ELF-1 (cell line): ENCODE data around the gene VWA8.
A peak's percentile ranks its signal among the peaks of the same experiment; 100 is the strongest.
"Not testable (repeated sequence)": the region's sequence is repeated elsewhere in the genome, so short reads cannot be mapped to it uniquely, and the experiment has no call there.

Experiments used
- DNase-seq: peaks from one replicate; pipeline ENCODE4 v3.0.0-alpha.2; 2016; ENCODE audit warnings: low read depth, low spot score

Gene VWA8

DNA sequence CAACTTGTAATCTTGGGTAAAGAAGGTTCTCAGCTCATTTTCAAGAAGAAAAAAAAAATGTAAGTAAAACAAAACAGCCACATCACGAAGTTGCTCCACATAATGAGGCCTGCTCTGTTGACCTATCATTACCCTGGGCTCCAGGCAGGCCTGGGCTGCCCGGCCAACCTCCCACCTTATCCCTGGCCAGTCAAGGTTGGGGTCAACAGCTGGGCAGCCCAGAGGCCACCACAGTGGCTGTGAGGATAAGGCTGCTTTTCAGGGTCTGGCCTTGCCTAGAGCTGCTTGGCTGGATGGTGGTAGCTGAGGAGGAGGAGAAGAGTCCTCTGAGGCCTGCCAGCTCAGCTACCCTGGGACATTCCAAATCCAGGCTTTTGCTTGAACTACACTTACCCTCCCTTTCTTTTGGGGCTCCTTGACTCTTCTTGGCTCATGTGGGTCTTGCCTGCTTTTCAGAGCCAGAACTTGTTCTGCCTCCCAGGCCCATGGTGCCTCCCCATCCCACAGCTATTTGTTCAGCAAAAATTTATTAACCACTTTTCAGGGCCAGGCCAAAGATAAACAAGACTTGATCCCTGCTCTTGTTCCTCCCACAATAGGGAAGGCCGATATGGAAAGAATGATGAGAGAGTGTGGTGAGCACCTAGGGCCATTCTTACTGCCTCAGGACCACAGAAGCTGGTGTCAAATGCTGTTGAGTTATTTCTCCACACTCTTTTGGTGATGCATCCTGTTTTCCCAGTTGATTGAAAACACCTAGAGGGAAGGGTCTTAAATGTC lies 401.9 kb downstream of the VWA8 start:
- DNase-seq = no peak

DNA sequence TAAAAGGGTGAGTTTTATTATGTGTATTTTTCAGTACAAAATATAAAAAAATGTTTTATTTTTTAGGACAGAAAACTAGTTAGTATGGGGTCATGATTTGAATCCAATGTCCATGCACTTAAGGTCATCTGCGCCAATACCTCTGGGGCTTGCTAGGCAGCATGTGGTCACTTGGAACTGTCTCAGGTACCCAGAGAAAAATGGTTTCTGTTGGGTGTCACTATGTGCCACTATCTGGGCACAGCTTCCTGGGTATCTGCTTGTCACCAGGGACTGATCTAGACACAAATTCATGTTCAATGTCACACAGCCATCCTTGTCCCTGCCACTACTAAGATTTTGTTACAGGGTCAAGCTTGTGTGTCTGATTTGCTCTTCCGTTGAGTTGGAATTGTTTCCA lies 403.2 kb downstream of the VWA8 start:
- no peak for DNase-seq

DNA sequence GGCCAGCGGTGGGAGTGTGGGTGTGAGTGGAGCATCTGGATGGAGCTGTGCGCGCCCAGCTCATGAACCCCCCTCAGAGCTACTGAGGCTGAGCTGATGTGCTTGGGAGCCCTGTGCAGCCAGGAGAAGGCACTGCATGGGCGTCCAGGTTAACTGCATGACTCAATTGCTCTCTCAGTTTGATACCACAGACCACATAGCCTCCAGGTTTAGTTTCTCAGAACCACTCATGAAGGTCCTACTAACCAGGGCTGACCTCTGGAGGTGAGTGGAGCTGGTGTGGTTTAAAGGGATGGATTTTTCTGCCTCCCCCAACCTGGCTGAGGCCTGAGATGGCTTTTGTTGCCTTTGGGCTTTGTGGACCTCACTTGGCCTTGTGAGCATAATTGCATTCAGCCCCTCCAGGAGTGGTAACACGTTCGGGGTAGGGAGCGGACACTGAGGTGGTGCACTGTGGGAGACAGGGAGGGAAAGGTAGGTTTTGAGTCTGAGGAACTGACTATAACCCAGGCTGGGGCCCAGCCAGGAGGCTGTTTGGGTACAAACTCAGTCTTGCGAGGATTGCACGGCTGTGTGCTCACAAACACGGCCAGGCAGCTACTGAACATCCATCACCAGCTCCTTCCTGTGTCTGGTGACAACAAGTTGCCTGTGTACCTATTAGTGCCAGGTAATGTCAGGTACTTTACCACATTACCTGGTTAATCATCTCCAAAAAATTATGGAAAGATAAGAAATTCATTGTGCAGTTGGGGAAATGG lies 406.1 kb downstream of the VWA8 start:
- DNase-seq = no peak

DNA sequence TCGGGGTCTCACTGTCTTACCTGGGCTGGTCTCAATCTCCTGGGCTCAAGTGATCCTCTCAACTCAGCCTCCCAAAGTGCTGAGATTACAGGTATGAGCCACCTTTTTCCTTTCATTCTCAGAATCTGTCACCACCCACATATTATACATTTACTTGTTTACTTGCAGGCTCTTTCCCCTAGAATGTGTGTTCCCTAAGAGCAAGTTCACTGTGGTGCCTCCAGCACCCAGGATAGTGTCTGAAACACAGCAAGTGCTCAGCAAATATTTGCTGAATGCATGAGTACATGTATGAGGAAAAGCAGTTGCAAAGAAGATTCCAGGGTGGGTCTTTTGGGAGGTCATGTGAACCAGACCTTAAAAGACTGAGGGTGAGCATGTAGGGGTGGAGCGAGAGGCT lies 406.7 kb downstream of the VWA8 start:
- no peak for DNase-seq

DNA sequence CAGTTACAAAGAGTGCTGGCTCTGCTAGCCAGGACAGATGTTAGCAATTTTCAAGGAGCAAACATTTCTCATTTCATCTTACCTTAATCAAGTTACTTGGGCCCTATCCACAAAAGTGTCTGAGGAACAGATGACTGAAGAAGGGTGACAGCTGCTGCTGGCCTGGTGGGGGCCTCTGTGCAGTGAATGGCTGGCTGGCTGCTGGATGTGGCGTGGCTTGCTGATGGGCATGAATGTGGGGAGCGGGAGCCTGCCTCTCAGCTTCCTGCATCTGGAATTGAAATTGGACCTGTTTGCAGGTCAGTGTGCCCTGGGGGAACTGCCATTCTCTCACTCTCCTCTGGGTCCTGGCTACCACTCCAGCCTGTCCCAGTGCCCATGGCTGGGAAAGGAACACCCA lies 408.9 kb downstream of the VWA8 start:
- no peak for DNase-seq

DNA sequence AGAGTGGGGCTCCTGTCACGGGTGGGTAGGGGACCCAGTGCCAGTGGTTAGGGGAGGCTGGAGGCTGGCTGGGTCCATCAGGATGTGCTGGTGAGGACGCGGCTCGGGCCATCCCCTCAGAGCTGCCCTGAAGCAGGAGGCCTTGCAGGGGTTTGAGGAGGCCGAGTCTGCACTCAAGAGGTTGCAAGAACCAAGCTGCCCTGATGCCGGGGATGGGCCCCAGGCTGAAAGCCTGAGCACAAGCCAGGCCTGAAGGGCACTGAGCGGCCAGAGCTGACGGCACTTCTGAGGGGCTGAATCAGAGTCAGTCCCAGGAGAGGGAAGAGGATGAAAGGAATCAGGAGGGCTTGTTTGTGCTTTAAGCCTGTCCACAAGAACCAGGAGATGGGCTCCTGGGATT lies 410.6 kb downstream of the VWA8 start:
- no peak for DNase-seq

DNA sequence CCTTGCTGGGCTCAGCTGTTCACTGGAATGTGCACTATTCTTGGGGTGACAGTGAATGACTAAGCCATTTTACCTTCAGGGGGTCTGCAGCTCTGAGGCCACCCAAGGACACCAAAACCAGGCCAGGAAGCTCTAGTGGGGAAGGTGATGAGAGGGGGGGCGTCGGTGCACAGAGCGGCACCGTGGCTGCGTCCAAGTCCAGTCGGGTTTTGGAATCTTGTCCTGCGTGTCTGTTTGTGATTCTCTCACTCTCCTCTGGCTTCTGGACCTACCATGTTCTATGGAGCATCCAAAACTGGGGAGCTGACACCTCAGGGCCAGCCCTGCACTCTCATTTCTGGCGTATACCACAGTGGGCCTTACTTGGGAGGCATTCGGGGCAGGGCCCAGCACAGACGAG lies 411.4 kb downstream of the VWA8 start:
- no peak for DNase-seq

DNA sequence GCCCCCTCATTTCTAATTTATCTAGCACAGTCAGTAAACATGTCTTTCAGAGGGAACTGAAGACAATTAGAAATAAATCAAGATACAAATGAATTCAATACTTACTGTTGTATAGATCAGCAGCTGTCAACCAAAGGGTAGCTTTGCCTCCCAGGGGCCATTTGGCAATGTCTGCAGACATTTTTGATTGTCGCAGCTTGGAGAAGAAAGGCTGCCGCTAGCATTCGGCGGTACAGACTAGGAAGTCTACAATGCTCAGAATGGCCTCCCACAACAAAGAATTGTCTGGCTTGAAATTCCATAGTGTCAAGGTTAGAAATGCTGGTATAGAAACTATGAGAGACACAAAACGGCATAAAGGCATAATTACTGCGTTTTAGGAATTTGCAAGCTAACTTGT lies 412.0 kb downstream of the VWA8 start:
- DNase-seq = no peak

DNA sequence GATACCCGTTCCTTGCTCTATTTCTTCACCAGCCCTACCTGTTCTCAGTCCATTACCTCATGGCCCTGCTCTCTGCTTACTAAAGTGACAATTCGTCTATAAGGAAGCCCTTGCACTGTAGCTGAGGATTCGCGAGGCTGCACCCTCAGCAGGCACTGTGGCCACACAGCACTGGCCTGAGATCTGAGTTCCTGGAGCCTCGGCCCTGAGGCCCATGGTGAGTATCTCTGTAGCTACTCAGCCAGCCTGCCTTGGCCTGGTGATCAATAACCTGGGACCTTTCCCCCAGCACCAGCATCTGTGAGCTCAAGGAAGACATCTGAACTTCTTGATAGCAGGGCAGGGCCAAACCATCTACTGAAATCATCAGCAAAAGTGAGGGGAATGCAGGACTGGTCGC lies 412.9 kb downstream of the VWA8 start:
- DNase-seq = no peak

DNA sequence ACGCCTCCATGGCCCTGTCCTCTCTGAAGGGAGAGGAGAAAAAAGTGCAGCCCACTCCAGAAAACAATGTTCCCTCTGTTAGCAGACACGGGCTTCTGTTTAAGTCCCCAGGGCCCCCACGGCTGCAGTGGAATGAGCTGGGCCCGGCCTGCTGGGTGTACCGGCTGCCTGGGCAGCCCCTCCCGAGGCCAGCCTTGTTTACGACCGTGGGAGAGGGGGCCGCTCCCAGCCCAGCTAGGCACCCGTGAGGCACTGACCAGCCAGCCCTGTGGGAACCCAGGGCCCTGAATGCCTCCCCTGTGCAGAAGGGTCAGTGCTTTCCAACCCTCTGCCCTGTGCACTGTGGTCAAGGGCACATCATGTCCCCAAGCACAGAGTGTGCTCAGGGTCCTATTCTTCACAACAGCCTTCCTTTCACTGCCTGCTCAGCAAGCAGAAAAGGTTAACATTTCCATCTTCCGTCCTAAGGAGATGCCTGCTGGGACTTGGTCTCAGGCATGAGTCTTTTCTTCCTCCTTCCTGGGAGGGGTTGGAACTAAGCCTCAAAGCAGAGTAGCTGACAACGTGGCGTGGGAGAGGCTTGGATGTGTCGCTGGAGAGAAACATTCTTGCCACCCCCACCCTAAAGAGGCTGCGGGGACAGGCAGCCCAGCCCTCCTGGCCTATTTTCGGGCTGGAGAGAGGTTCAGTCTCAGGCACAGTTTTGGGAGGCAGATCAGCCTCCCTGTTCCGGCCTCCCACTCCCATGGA lies 413.5 kb downstream of the VWA8 start:
- no peak for DNase-seq

DNA sequence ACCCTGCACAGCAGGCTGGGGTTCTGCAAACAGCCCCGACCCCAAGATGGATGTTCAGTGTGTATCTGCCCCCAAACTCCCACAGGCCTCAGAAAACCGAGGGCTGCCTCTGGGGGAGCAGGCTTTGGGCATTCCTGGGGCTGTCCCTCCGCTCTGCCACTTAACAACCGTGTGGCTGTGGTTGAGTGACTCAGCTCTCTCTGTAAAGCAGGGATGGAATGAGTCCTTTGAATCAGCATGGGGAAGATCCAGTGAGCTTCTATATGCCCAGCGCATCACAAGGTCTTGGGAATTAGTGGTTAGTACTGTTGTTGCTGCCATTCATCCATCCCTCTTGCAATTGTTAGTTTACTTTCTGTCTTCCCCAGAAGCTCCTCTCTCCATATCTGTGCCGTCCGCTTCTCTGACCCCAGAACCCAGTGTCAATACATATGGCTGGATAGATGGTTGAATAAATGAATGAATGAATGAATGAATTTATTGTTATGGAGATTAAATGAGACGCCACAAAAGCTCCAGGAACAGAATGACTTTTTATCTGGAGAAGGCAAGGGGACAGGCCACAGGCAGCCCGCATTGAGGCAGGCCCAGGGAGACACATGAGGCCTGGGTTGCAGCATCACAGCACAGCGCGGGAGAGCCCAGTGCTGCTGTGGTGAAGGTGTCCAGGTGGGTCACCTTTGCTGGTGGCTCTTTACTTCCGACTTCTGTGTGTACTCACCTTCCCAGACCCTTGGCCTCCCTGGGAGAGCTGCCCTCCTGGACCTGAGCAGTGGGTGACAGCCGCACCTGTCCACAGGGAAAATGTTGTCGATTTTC lies 414.3 kb downstream of the VWA8 start:
- DNase-seq = no peak

DNA sequence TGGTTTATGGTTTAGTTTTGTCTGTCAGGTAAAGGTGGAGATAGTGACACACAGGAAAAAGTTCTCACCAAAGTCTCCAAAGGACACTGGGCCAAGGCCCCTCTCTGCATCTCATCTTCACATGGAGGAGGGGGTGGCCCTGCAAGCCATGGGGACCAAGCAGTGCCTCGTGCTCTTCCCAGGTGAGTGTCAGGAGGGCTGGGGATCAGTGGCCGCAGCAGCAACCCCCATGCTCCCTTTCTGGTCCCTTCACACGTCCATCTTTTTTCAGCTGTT lies 415.5 kb downstream of the VWA8 start:
- no peak for DNase-seq

DNA sequence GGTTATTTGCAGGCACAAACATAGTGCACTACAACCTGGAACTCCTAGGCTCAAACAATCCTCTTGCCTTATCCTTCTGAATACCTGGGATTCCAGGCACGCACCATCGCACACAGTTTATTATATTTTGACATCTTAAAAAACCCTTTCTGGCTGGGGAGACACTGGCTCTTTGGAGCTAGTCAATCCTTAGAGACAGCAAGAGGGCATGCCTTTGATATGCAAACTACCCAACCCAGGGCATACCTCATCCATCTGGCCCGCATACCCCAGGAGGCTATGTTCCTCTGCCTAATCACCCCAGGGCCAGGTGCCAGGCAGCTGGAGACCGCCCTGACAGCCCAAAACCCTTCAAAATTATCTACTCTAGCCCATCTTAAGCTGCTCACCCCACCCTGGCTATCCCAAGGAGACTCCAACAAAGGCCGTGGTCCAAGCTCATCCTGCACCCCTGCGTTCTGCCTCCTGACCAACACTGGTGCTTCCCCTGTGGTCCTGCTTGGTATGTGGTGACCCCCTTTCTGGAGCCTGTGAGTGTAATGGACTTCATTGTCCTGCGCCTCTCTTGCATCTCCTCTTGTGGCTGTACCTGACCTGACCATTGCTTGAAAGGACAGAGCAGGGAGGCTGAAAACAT lies 417.1 kb downstream of the VWA8 start:
- peak; percentile 38 for DNase-seq

DNA sequence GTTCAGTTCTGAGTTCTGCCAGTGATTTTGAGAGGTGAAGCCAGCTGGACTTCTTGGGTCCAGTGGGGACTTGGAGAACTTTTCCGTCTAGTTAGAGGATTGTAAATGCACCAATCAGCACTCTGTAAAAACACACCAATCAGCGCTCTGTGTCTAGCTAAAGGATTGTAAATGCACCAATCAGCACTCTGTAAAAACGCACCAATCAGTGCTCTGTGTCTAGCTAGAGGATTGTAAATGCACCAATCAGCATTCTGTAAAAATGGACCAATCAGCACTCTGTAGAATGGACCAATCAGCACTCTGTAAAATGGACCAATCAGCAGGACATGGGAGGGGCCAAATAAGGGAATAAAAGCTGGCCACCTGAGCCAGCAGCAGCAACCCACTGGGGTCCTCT lies 418.1 kb downstream of the VWA8 start:
- DNase-seq = not testable (repeated sequence)

DNA sequence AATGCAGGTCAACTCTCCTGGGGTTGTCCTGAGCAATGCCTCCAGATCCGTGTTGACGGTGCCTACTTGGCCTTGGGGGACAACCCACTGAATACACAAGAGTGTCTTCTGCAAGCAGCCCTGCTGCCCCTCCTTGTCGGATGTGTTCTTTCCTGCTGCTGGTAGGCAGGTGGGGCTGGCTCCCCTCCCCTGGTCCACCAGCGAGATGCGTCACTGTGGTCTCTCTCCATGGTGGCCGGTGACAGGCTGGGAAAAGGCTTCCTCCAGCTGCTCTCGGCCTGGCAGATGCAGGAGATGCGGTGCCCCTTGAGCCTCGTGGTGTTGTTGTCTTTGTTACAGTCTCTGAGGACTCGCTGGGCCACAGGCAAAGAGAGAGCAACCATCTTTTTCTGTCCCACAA lies 418.6 kb downstream of the VWA8 start:
- no peak for DNase-seq

DNA sequence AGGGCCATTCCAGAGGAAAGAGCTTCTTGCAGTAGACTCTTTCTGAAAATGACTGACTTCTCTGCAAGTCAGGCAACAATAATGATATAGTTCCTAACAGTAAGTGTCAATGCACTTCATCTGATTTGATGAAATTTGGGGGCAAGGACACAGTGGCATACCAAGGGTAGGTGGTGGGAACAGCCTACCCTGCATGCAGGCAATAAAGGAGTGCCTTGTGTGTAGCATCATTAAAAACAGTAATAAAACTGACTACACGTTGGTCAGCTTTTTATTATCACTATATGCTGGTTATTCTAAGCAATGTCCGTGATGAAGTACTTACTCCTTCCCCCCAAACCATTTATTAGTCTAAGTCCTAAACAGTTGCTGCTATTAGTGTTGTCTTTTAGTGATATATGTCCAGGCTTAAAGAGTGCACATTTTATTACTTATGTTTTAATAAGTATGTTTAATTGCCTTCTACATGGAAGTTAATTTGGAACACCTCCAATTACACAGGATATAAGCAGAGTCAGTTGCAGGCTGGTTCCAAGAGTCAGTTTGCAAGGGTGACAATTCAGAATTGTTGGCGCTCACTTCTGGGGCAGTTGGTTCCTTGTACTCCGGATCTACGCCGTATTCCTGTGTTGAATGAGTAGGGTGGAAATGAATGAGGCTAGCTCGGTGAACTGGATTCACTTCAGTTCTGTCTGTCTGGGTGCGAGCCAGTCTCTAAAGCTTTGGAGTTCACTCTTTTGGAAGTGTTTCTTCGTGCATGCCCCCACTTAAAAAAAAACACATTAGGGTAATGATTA lies 419.6 kb downstream of the VWA8 start:
- no peak for DNase-seq

DNA sequence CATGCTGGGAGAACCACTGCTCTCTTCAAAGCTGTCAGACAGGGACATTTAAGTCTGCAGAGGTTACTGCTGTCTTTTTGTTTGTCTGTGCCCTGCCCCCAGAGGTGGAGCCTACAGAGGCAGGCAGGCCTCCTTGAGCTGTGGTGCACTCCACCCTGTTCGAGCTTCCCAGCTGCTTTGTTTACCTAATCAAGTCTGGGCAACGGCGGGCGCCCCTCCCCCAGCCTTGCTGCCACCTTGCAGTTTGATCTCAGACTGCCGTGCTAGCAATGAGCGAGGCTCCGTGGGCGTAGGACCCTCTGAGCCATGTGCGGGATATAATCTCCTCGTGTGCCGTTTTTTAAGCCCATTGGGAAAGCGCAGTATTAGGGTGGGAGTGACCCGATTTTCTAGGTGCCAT lies 420.7 kb downstream of the VWA8 start:
- peak; percentile 65 for DNase-seq

DNA sequence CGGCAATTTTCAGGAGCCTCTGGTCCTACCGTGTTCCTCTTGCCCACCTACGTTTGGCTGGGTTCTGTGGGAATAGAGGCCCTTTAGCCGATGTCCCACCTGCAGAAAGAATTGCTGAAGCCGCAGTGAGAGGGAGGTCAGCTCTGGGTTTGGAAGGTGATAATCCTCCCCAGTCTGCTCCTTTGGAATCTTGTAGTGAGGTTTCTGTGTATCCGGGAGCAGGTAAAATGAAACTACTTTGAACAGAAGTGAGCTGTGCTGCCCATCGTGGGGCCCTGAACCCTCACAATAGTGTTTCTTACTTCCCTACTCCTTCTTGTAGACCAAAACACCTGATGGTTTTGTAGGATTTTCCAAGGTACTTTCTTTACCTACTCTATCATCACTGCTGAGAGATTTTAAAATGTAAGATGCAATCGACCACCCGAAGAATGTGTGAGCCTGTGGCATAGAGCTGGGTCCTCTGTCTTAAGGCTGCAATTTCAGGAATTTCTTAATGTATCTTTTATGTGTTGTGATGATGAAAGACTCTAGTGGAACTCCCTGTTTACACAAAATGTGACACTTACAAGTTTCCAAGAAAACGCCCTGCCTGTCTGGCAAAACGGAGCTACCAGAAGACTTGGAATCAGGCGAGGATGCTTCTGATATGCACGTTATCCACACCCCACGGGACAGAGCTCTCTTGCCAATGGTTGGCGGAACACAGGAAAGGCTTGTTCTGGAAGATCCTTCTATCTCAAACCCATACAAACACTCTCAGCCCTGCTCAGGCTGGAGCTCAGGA lies 427.4 kb downstream of the VWA8 start:
- no peak for DNase-seq

DNA sequence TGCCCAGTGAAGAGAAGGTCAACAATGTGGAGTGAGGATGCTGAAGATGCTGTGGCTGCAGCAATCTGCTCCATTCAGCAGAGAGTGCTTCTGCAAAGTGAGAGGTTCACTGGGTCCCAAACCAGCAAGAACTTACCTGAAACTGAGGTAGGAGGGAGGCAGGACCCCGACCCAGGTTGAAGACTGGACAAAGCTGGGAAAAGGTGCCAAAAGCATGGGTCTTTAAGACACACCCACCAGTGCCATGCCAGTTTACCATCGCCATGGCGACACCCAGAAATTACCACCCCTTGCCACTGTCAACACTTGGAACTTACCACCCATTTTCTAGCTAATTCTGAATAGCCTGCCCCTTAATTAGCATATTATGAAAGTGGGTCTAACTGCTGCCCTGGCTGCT lies 432.9 kb downstream of the VWA8 start:
- DNase-seq = no peak
